Islet of Langerhans (tissue), 1 donor: ENCODE measurements around the gene MCTP2.

Source experiments
- FAIRE-seq: peaks from one replicate; lab custom pipeline; 2011; peaks lifted over from hg19 to GRCh38; lab: Jason Lieb, UNC

The MCTP2 gene

DNA sequence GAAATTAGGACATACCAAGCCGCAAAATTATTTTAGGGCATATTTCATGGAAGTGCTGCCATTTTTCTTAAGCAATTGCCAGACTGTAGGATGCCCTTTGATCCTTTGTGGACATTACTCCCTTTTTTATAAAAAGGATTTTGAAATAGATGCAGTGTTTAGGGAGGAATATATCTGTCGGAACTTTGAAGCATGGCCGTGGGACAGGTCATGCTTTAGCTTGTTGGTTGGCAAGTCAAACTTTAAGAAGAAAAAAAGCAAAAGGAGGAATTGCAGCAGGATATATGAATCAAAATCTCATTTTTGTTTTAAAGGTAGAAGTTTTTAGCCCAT is 122.1 kb downstream of the MCTP2 start:
- no peak for FAIRE-seq

DNA sequence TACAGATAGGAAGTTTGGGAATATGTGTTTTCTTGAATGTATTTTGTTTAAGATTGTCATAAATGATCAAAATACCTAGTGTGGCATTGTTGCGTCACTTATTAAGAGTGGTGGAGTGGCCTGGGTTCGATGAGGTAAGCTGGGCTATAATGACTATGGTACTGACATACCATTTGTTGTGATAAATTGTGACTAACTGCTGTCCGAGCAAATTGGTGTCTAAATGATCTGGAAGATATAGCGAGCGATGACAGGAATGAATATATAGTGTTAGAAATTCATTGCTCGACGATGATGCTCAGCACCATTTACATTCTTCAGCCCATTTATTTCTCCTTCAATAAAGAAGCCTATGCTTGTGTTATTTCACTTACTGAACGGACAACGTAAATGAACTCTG is 123.3 kb downstream of the MCTP2 start:
- FAIRE-seq = no peak

DNA sequence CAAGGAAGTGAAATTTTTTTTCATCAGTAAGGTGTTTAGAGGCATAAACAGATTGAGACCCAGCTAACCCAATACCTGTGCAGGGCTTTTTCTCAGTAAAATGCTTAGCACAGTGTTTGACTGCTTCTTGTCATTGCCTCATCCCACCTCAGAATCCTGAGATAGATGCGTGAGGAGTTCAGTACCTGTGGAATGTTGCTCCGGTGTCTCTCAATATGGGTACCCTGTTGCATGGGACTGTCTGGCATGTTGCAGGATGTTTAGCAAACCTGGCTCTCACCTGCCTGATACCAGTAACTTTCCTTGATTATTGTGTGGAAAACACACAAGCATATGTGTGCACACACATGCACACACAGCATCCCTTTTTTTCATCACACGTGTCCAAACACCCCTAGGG is 128.4 kb downstream of the MCTP2 start:
- FAIRE-seq = no peak

DNA sequence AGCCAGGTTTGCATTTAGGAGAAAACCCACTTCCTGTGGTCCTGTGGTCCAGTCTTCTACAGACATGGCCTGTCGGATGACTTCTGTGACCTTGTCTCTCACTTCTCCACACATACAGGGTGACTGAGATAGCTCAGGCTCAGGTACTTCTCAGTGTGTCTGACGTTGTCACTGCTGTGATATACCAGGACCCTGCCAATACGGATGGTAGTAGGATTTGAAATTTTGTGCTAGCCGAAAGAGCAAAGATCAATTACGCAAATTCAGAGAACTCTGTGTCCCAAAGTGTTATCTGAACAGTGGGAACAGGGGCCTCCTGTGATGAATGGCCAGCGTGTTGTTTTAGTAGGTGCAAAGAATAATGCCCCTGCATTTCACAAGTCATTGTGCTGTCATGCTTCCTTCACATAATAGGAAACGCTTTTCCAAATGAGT is 128.9 kb downstream of the MCTP2 start:
- FAIRE-seq = no peak

DNA sequence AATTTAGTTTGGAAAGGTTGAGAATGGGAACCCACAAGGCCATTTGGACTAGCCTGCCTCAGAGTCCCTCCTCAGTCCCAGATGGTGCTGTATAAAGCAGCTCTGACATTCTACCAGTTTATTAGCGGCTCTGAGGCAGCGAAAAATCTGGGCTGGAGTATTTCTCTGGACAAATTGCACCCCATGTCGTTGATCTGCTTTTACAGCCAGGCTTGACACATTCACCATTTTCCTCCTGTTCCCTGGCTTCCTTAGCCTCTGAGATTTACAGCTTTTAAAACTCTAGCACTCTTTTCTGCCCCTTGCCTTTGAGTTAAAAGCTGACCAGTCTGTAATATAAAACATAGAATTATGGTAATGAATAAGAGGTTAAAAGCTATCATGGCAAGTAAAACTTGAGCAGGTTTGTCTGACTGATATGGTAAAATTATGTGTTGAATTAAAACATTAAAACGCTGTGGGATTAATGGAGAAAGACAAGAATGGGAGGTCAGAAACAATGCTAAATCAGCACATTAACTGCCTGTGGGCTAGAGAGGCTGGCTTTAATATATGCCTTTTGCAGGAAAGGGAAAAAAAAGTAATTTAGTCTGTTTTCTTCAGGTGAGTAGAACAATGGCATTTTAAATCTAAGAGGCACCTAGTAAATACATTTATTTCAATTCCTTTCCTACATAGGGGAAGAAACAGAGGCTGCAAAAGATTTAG is 131.2 kb downstream of the MCTP2 start:
- FAIRE-seq = no peak

DNA sequence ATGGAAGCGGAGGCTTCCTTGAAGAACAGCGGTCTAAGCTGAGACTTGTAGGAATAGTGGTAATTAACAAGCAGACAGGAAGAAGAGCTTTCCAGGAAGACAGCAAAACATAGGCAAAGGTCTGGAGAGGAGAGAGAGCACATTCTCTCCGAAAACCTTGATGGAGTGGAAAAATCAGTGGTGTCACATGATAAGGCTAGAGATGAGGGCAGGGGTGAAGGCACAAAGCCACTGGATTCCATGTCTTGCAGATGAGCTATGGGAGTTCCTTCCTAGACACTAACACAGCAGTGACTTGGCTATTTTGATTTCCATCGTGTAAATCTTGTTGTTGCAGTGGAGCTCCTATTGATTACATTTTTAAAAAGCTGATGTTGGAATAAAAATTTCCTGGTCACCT is 132.0 kb downstream of the MCTP2 start:
- no peak for FAIRE-seq

DNA sequence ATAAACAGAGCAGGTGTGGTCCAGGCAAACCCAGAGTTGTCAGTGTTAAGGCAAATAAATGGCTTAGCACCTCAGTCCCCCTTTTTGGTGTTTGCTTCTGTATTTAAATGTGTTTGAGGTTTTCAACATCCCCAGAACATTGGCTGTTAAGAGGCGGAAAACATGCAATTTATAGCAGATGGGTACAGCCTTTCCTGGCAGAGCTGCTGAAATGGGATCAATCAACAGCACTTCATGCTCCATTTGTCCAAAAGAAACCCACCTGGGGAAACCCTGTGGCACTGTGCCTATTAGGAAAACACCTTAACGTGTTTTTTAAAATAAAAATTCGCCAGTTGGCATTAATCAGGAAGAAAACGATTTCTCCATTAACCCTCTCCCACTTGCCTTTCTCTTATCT is 135.4 kb downstream of the MCTP2 start:
- no peak for FAIRE-seq

DNA sequence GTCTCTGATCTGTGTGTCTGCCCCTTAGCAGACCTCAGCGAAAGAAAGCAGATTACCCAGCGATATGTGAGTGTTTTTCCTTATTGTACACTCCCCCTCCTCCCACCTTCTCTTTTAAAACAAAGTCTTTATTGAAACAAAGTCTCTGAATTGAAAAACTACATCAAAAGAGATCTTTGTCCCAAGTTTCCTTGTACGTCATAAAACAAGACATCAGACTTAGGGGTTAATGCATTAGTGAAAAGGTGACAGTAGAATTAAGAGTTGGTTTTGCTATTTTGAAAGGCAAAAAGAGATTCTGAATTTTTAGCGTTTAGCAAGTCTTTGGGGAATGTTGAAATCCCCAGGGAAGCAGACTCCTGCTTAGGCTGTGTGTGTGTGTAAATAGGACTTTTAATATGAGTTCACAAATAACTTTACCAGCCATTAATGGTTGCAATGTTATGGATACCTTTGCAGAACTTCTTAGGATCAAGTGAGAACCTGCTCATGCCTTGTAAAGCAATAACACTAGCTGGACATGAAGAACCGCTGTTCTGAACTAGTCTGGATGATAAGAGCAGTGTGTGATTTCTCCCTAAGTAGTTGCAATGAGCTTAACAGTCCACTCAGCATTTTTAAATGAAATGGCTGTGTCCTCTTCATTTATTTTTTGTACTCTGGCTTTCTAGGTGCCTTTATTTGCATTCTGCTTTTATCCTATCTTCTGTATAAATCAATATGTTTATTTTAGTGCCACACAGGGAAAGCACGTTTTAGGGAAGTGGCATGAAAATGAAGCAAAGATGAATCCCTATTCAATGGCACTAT is 136.6 kb downstream of the MCTP2 start:
- FAIRE-seq = no peak

DNA sequence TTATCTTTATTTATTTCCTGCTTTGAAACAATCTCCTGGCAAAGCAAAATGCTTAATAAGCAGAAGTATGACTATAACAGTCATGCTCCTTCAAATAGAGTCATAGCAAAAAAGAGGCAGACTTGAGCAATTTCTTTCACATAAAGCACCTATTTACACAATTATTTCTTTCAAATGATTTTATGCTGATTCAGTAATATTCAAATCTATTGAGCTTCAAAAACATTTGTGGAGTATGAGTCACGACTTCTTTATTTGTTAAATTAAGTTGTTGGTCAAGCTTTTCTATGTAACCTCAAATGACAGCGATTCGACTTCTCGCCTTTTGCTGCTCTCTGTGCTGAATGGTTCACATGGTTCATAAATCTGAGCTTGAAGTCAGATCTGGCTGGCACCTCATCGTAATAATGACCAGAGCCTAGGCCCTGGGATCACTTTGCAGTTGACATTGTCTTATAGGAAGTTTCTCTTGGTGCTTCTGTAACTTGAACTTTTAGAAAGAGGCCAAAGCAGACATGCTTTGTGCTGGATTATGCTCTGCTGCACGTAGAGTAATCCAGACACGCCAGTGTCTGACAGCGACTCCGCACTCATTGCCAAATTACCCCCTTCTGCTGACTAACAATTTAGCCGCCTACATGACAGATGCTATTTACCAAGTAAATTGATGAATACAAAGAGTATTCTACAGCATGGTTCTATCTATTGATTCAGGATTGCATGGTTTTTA is 139.0 kb downstream of the MCTP2 start:
- FAIRE-seq = peak; percentile 97

DNA sequence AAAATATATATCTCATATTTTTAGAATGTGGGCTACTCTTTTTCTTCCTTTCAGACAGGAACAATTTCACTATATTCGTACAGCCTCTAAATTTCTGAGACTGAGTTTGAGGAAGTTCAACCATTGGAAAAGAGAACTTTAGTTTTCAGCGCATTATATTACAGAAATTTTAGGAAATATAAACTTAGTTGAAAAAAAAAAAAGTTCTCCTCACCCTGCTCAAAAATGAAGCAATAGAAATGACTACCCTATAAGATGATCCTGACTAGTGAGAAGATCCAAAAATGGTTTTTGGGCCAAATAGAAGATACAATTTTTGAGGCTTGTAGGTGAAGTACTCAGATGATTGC is 139.6 kb downstream of the MCTP2 start:
- peak; percentile 85 for FAIRE-seq

DNA sequence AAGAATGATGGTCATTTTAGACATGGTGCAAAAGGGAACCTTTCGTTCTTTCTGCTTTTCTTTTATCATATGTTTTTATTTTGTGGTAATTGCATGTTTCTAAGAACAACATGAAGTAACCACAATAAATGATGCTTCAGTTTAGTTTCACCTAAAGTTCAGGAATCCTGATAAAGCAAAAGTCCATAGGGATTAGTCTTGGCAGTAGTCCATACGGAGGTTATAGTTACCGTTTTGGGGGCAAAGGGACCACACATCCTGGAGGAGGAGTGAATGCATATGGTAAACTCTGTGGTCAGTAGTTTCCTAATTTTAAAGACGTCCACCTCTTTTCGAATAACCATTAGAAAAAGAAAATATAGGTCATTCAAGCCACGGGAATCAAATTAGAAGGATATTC is 141.5 kb downstream of the MCTP2 start:
- FAIRE-seq = no peak

DNA sequence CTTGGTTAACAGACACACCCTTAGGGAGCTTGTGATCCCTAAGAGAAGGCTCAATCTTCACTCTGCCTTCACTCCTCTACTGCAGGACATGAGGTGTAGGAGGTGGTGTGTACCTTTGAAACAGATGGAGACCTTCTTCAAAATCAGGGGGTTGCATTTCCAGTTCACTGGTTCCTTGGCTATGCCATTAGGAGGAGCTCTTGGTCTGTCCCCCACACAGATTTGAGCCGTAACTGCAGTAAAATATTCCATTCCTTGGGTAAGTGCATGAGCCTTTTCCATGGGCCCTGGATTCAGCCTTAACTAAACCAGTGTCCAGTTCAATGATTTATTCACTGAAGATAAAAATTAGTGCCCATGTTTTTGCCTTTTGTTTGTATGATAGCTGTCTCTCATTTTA is 144.6 kb downstream of the MCTP2 start:
- FAIRE-seq = no peak

DNA sequence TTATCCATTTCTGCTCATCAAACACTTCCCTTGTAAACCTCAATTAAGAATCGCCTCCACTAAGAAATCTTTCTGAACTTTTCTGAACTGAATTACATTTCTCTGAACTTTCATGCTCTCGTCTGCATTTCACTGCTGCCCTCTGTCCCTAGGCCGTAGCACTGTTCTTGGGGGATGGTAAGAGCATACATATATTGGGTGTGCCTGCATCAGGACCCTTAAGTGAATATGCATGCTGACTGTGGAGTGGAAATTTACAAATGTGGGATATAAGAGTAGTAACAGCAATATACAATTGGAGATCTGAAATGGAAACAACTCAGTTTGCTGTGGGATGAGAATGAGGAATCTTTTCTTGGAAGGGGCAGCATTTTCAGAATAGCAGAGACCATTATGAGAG is 148.6 kb downstream of the MCTP2 start:
- FAIRE-seq = no peak

DNA sequence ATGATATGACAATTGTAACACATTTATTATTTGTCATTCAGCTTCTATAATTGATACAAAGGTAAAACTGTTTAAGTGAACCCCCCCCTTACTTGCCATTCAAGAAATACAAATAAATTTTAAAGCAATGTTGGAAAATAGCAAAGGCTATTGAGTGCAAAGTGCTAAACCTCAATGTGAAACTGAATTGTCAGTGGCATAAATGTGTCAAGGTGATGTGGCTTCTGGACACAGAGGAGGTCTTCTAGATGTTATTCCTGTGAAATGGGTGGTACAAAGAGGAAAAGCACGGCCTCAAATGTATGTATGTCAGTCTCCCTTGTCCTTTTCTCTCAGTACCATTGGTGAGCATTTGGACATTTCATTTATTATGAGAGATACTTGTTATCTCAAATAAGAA is 149.4 kb downstream of the MCTP2 start:
- no peak for FAIRE-seq

DNA sequence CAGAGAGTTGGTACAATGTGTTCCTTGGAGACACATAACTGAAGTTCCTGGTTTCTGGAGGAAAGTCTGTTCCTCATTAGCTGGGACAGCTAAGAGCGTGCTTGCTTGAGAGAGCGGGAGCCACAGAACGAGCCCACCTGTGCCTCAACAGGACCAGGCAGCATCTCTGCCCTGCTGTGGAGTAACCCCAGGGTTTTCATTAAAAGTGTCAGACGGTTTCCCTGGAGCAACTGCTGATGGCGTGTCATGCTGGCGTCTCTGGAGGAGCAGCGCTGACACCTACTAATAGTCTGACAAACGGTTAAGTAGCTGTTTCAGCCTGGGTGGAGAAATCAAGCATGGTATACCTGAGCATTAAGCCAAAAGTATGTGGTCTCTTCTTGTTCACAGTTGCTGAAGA is 150.0 kb downstream of the MCTP2 start:
- no peak for FAIRE-seq

DNA sequence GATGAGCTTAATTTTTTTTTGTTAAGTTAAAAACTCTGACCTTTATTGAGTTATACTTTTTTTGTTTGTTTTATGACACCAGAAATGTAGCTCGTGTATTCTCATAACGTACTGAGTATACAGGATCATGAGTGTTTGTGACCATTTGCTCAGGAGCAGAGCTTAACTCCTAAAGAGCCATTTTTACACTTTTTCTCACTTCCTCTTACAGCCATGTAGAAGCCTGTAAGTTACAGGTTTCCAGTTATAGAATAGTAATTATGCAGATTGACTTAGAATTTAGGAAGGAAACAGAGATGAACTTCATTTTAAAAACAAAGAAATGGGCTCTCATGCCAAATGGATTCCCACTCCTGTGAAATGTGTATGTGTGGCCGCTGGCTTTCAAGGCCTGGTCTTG is 151.7 kb downstream of the MCTP2 start:
- no peak for FAIRE-seq

DNA sequence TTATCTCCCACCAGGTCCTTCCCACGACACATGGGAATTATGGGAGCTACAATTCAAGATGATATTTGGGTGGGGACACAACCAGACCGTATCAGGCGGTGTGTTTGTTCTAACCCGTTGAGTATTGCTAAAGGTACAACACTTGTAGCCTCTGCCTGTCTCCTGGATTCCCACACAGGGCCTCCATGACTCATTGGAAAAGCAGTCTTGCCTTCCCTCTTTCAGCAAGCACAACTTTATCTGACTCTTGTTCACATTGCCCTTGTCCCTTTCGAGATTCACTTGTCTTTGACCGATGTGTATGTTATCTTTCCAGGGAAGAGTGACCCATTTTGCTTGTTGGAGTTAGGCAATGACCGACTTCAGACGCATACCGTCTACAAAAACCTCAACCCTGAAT is 152.3 kb downstream of the MCTP2 start:
- FAIRE-seq = no peak

DNA sequence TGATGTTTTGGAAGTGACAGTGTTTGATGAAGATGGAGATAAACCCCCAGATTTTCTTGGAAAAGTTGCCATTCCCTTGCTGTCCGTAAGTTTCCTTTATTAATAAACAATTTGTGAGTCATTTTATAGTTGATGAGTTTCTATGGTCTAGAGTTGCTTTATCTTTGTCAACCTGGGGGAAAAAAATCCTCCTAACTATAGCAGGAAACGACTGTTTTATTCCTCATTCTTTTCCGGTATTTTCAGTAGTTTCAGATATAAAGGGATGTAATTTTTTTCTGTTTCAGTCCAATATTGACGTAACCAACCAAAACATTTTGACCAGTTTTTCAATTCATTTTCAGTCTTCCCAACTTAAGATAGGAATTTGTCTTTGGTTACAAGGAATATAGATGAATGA is 154.1 kb downstream of the MCTP2 start:
- no peak for FAIRE-seq

DNA sequence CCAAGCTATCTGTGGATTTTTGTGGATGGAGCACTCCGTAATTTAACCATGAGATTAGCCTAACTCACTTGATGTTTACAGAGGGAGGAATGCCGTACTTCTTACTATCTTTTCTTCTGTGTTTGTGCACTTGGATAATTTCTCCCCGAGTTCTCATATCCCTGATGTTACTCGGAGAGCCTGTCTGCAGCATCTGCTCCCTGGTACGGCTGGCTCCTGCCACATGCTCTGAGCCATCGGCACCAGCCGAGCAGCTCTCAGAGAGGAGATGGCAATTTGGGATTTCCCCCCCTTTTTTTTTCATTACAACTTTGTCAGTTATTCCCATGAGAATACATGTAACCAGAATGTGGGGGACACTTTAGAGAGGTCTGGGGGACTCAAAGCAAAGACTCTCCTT is 155.0 kb downstream of the MCTP2 start:
- FAIRE-seq = no peak

DNA sequence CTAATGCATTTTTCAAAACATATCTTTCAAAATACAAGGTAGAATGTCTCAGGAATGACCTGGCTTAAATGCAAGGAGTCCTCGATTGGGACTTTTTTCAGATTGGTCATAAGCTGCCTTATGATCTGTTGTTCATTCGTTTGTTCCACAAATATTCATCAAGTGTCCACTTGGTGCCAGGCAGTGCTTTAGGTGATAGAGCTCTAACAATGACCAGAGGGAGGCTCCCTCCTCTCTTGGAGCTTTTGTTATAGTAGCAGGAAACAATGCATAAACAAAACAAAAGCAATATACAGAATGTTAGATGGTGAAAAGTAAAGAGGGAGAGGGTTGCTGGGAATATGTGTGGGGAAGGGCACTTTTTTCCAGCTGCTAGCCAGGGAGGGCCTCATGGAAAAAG is 156.1 kb downstream of the MCTP2 start:
- FAIRE-seq = no peak

DNA sequence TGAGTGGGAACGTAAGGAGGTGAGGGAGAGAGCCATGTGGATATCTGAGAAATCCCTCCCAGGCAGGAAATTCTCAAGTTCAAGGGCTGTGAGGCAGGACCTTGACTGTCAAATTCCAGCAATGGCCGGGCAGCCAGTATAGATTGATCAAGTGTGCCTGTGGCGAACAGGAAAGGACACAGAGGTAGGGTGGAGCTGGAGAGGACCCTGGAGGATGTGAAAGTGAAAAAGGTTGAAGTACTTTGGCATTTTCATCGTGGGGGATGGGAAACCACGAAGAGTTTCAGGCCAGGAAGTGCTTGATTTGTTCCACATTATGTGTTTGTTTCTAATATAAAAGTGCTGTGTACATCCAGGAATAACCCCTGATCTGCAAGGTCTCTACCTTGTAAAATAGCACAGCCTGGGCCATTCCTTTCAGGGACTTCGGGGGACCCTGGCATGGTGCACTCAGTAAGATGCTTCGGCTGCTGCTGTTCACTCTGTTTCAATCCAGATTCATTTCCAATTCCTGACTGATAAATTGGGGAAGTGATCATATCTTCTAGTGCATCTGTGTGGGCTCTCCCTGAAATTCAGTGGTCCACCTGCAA is 156.6 kb downstream of the MCTP2 start:
- no peak for FAIRE-seq

DNA sequence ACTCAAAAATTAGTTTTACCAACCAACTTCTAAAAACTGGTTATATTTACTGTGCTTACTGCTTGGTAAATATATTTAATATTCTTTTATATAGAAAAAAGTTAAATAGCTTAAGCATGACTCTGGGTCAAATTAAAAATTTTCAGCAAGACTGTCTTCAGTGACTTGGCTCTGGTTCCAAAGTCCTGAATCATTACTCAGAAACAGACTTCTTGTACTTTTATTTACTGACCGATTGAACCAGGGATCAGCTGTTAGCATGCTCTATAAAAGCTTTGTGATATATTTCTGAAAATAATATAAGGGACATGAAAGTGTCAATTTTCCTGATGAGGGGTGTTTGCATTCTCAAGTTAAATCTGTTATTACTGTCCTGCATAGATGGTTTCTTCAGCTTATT is 164.3 kb downstream of the MCTP2 start:
- peak; percentile 82 for FAIRE-seq

DNA sequence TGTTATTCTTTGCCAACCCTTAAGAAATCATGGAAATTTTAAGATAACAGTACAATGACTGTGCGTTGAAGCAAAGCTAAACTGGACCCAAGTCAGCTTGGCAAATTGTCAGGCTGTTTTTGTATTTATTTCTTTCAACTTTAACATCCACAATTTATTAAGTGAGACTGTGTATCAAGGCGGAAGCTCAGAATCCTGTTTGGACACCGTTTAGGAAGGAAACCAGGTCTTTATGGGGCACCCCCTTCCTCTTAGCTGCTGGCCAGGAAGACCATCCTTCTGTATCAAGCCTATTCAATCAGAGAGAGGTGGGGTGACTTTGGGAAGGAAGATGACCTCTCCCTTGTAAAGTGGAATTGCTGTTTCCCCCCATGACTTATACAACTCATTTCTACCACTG is 166.0 kb downstream of the MCTP2 start:
- FAIRE-seq = no peak
